ENCODE measurements around the gene ERBB2. TPM values are rescaled to one million over a fixed set of nuclear protein-coding genes. Genes with fewer than 3 reads are reported as not detected.

ERBB2 gene
- total and polyA plus RNA-seq, 9 of the 15 experiments (the other 6 are each of a cell fraction or from before 2014, with no cell fraction given): 0.74 to 5.6 (median 3.3) TPM

DNA sequence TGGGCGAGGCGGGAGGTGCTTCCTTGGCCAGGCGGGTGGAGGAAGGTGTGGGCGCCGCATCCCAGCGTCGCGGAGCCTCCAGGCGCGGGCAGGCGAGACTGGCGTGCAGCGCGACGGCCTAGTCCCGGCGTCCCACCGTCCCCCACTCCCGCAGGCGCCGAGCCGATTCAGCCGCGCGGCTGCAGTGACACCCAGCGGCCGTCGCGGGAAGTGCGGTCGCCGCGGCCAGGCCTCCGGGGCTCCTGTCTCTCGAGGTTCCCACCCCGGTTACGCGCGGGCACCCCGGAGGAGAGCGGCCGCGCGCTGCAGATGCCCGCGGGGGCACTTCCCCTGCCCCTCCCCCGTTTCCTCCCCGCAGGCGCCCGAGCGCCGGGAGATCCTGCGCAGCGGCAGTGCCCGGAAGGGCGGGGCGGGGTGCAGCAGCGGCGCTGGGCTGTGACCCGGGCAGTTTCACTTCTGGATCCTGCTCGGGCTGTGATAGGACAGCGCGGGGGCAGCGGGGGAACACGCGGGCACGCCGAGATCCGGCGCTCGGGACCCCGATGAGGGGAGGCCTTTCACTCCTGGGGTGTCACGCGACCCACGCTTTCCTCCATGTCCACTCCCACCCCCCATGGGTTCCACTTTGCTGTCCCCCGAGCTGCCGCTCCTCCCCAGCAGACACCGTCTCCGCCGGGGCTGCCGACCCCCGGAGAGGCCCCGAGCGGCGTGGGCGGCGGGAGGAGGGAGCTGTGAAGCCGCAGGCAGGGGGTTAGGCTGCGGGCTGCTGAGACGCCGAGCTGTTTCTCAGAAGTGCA lies 54.5 kb downstream of the ERBB2 start (continued):
- TF ChIP-seq, protein P1, sequence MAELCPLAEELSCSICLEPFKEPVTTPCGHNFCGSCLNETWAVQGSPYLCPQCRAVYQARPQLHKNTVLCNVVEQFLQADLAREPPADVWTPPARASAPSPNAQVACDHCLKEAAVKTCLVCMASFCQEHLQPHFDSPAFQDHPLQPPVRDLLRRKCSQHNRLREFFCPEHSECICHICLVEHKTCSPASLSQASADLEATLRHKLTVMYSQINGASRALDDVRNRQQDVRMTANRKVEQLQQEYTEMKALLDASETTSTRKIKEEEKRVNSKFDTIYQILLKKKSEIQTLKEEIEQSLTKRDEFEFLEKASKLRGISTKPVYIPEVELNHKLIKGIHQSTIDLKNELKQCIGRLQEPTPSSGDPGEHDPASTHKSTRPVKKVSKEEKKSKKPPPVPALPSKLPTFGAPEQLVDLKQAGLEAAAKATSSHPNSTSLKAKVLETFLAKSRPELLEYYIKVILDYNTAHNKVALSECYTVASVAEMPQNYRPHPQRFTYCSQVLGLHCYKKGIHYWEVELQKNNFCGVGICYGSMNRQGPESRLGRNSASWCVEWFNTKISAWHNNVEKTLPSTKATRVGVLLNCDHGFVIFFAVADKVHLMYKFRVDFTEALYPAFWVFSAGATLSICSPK (IDR thresholded peaks at IDR 0.05; ENCODE audit: borderline replicate concordance): no peak
- peak; percentile 30 for TF ChIP-seq PHF20 (IDR thresholded peaks at IDR 0.05; ENCODE audit: partially characterized antibody)
- no peak for TF ChIP-seq ZNF121 (CRISPR knock-in tag; conservative IDR thresholded peaks at IDR 0.05)
- TF ChIP-seq POLR3A (IDR thresholded peaks at IDR 0.05; ENCODE audit: borderline replicate concordance, extremely low read depth, insufficient read depth, insufficient read length): no peak
- no peak for TF ChIP-seq TCFL5 (CRISPR knock-in tag; conservative IDR thresholded peaks at IDR 0.05)
- no peak for TF ChIP-seq ZNF146 (CRISPR knock-in tag; IDR thresholded peaks at IDR 0.05; ENCODE audit: unreplicated experiment)
- TF ChIP-seq ILK (tag; IDR thresholded peaks at IDR 0.05; ENCODE audit: borderline replicate concordance, low read depth): no peak
- TF ChIP-seq, protein P2, sequence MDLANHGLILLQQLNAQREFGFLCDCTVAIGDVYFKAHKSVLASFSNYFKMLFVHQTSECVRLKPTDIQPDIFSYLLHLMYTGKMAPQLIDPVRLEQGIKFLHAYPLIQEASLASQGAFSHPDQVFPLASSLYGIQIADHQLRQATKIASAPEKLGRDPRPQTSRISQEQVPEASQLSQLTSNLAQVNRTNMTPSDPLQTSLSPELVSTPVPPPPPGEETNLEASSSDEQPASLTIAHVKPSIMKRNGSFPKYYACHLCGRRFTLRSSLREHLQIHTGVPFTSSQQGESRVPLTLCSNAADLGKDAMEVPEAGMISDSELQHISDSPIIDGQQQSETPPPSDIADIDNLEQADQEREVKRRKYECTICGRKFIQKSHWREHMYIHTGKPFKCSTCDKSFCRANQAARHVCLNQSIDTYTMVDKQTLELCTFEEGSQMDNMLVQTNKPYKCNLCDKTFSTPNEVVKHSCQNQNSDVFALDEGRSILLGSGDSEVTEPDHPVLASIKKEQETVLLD (IDR thresholded peaks at IDR 0.05): 0 out of 2 replicates have a peak, but pooled peaks have one; percentile 22
- TF ChIP-seq, protein P3, sequence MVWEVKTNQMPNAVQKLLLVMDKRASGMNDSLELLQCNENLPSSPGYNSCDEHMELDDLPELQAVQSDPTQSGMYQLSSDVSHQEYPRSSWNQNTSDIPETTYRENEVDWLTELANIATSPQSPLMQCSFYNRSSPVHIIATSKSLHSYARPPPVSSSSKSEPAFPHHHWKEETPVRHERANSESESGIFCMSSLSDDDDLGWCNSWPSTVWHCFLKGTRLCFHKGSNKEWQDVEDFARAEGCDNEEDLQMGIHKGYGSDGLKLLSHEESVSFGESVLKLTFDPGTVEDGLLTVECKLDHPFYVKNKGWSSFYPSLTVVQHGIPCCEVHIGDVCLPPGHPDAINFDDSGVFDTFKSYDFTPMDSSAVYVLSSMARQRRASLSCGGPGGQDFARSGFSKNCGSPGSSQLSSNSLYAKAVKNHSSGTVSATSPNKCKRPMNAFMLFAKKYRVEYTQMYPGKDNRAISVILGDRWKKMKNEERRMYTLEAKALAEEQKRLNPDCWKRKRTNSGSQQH (CRISPR knock-in tag; IDR thresholded peaks at IDR 0.05): 0 out of 2 replicates have a peak, but pooled peaks have one; percentile 11
- no peak for TF ChIP-seq CEBPG (CRISPR knock-in tag; IDR thresholded peaks at IDR 0.05)
- no peak for TF ChIP-seq CEBPG (tag; conservative IDR thresholded peaks at IDR 0.05 in 1 of 2, IDR thresholded peaks at IDR 0.05 in 1 of 2)
- TF ChIP-seq, protein P4, sequence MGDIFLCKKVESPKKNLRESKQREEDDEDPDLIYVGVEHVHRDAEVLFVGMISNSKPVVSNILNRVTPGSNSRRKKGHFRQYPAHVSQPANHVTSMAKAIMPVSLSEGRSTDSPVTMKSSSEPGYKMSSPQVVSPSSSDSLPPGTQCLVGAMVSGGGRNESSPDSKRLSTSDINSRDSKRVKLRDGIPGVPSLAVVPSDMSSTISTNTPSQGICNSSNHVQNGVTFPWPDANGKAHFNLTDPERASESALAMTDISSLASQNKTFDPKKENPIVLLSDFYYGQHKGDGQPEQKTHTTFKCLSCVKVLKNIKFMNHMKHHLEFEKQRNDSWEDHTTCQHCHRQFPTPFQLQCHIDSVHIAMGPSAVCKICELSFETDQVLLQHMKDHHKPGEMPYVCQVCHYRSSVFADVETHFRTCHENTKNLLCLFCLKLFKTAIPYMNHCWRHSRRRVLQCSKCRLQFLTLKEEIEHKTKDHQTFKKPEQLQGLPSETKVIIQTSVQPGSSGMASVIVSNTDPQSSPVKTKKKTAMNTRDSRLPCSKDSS (IDR thresholded peaks at IDR 0.05; ENCODE audit: low read depth, partially characterized antibody): no peak
- no peak; the same call in 1 of the 2 replicates for TF ChIP-seq ZKSCAN1 (IDR thresholded peaks at IDR 0.05; ENCODE audit: low read depth, low read length)
